ENCODE results near the gene PRKCA.

- TF ChIP-seq, protein P1, sequence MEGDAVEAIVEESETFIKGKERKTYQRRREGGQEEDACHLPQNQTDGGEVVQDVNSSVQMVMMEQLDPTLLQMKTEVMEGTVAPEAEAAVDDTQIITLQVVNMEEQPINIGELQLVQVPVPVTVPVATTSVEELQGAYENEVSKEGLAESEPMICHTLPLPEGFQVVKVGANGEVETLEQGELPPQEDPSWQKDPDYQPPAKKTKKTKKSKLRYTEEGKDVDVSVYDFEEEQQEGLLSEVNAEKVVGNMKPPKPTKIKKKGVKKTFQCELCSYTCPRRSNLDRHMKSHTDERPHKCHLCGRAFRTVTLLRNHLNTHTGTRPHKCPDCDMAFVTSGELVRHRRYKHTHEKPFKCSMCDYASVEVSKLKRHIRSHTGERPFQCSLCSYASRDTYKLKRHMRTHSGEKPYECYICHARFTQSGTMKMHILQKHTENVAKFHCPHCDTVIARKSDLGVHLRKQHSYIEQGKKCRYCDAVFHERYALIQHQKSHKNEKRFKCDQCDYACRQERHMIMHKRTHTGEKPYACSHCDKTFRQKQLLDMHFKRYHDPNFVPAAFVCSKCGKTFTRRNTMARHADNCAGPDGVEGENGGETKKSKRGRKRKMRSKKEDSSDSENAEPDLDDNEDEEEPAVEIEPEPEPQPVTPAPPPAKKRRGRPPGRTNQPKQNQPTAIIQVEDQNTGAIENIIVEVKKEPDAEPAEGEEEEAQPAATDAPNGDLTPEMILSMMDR (IDR thresholded peaks at IDR 0.05; ENCODE audit: low read depth, low read length, poor library complexity, severe bottlenecking) = no peak
- TF ChIP-seq EZH2phosphoT487 (IDR thresholded peaks at IDR 0.05; ENCODE audit: borderline replicate concordance, low read length) = no peak
Measured at GRCh38 chr17:66387392-66387981, 85.1 kb downstream of the PRKCA start.

All from DOHH2 (cell line).